Memory B cell (primary cell): ENCODE data around the gene CELA2A.
"Not testable (repeated sequence)": the region's sequence is repeated elsewhere in the genome, so short reads cannot be mapped to it uniquely, and the experiment has no call there.

ENCODE experiments used
- ATAC-seq: fragments of 150-1000 bp; cut with Tn5 transposase; 2 replicates; pipeline ENCODE4 v1.10.0; 2021; ENCODE audit warnings: low read depth, mild to moderate bottlenecking, moderate library complexity
- DNase-seq, 2 donors: peaks; one replicate each; pipeline ENCODE4 v3.0.0; 2022; ENCODE audit warnings: low spot score in 2 of 2
- H3K27ac Mint-ChIP-seq: one replicate; pipeline ENCODE4 v1.8.0; 2022; ENCODE audit warnings: mild to moderate bottlenecking, moderate library complexity, mixed read lengths
- H3K27me3 Mint-ChIP-seq: one replicate; pipeline ENCODE4 v1.8.0; 2022; ENCODE audit warnings: mixed read lengths
- H3K36me3 Mint-ChIP-seq: one replicate; pipeline ENCODE4 v1.8.0; 2022; ENCODE audit warnings: mild to moderate bottlenecking, mixed read lengths
- H3K4me1 Mint-ChIP-seq: one replicate; pipeline ENCODE4 v1.8.0; 2022; ENCODE audit warnings: mixed read lengths
- H3K4me3 Mint-ChIP-seq: one replicate; pipeline ENCODE4 v1.8.0; 2022; ENCODE audit warnings: mild to moderate bottlenecking, moderate library complexity, mixed read lengths
- H3K9me3 Mint-ChIP-seq: one replicate; pipeline ENCODE4 v1.8.0; 2022; ENCODE audit warnings: mixed read lengths

CELA2A gene

GRCh38 chr1:15418806-15419515, 37.6 kb upstream of the CELA2A start:
- peak in 1 of 2 donors; percentile 12 for DNase-seq
- Mint-ChIP-seq H3K27ac (peak overlapping the region; percentile 70), H3K36me3 (peaks cover 5% of the 10 kb centered on the region), H3K9me3 (no peaks in the 10 kb centered on the region), H3K27me3 (no peaks in the 10 kb centered on the region), H3K4me3 (no peak overlapping the region), H3K4me1 (peaks cover 31% of the 10 kb centered on the region)
- ATAC-seq: no peak

- Mint-ChIP-seq H3K4me1 (peaks cover 26% of the 10 kb centered on the region), H3K4me3 (no peak overlapping the region), H3K27ac (no peak overlapping the region), H3K27me3 (no peaks in the 10 kb centered on the region), H3K9me3 (no peaks in the 10 kb centered on the region), H3K36me3 (peaks cover 7% of the 10 kb centered on the region)
- no peak for DNase-seq
- no peak for ATAC-seq
Measured at GRCh38 chr1:15420853-15421465, 35.6 kb upstream of the CELA2A start.

- no peak for ATAC-seq
- no peak overlapping the region for H3K27ac Mint-ChIP-seq
- DNase-seq: no peak
- no peak overlapping the region for H3K4me3 Mint-ChIP-seq
- H3K27me3 Mint-ChIP-seq: no peaks in the 10 kb centered on the region
- no peaks in the 10 kb centered on the region for H3K9me3 Mint-ChIP-seq
- H3K36me3 Mint-ChIP-seq: peaks cover 9% of the 10 kb centered on the region
- H3K4me1 Mint-ChIP-seq: peaks cover 11% of the 10 kb centered on the region
Measured at GRCh38 chr1:15422871-15423270, 33.7 kb upstream of the CELA2A start.

GRCh38 chr1:15423355-15424077, 33.0 kb upstream of the CELA2A start:
- no peak for DNase-seq
- H3K4me1 Mint-ChIP-seq: peaks cover 11% of the 10 kb centered on the region
- no peak for ATAC-seq
- H3K27ac Mint-ChIP-seq: peak overlapping the region; percentile 68
- no peaks in the 10 kb centered on the region for H3K9me3 Mint-ChIP-seq
- no peak overlapping the region for H3K4me3 Mint-ChIP-seq
- H3K36me3 Mint-ChIP-seq: peaks cover 9% of the 10 kb centered on the region
- H3K27me3 Mint-ChIP-seq: no peaks in the 10 kb centered on the region

GRCh38 chr1:15424146-15424667, 32.3 kb upstream of the CELA2A start:
- H3K4me3 Mint-ChIP-seq: no peak overlapping the region
- peak; percentile 4 for ATAC-seq
- H3K4me1 Mint-ChIP-seq: peaks cover 9% of the 10 kb centered on the region
- H3K36me3 Mint-ChIP-seq: peaks cover 9% of the 10 kb centered on the region
- no peaks in the 10 kb centered on the region for H3K9me3 Mint-ChIP-seq
- no peak for DNase-seq
- peak overlapping the region; percentile 68 for H3K27ac Mint-ChIP-seq
- no peaks in the 10 kb centered on the region for H3K27me3 Mint-ChIP-seq

- Mint-ChIP-seq H3K36me3 (peaks cover 7% of the 10 kb centered on the region), H3K9me3 (no peaks in the 10 kb centered on the region), H3K4me3 (no peak overlapping the region), H3K27me3 (no peaks in the 10 kb centered on the region), H3K4me1 (peaks cover 9% of the 10 kb centered on the region), H3K27ac (peak overlapping the region; percentile 68)
- DNase-seq (no peak), ATAC-seq (no peak)
Measured at GRCh38 chr1:15424981-15425380, 31.6 kb upstream of the CELA2A start.

GRCh38 chr1:15425521-15425920, 31.0 kb upstream of the CELA2A start:
- Mint-ChIP-seq H3K27ac (peak overlapping the region; percentile 71), H3K36me3 (peaks cover 7% of the 10 kb centered on the region), H3K9me3 (no peaks in the 10 kb centered on the region), H3K4me3 (no peak overlapping the region), H3K4me1 (peaks cover 9% of the 10 kb centered on the region), H3K27me3 (no peaks in the 10 kb centered on the region)
- DNase-seq (no peak), ATAC-seq (no peak)

- H3K9me3 Mint-ChIP-seq: no peaks in the 10 kb centered on the region
- no peak overlapping the region for H3K4me3 Mint-ChIP-seq
- H3K36me3 Mint-ChIP-seq: peaks cover 6% of the 10 kb centered on the region
- H3K27ac Mint-ChIP-seq: peak overlapping the region; percentile 71
- no peaks in the 10 kb centered on the region for H3K27me3 Mint-ChIP-seq
- H3K4me1 Mint-ChIP-seq: peaks cover 9% of the 10 kb centered on the region
- ATAC-seq: no peak
- no peak for DNase-seq
Measured at GRCh38 chr1:15425958-15426357, 30.6 kb upstream of the CELA2A start.

- Mint-ChIP-seq H3K27ac (peak overlapping the region; percentile 71), H3K4me1 (peaks cover 7% of the 10 kb centered on the region), H3K4me3 (no peak overlapping the region), H3K36me3 (peaks cover 4% of the 10 kb centered on the region), H3K27me3 (no peaks in the 10 kb centered on the region), H3K9me3 (no peaks in the 10 kb centered on the region)
- DNase-seq (no peak), ATAC-seq (no peak)
Measured at GRCh38 chr1:15426492-15427279, 29.8 kb upstream of the CELA2A start.

GRCh38 chr1:15427280-15427666, 29.3 kb upstream of the CELA2A start:
- H3K27me3 Mint-ChIP-seq: no peaks in the 10 kb centered on the region
- ATAC-seq: no peak
- peaks cover 5% of the 10 kb centered on the region for H3K4me1 Mint-ChIP-seq
- H3K36me3 Mint-ChIP-seq: peaks cover 4% of the 10 kb centered on the region
- peak overlapping the region; percentile 71 for H3K27ac Mint-ChIP-seq
- DNase-seq: no peak
- no peak overlapping the region for H3K4me3 Mint-ChIP-seq
- H3K9me3 Mint-ChIP-seq: no peaks in the 10 kb centered on the region

GRCh38 chr1:15428252-15428651, 28.3 kb upstream of the CELA2A start:
- H3K4me1 Mint-ChIP-seq, H3K4me3 Mint-ChIP-seq, H3K27me3 Mint-ChIP-seq, ATAC-seq, DNase-seq, H3K36me3 Mint-ChIP-seq, H3K9me3 Mint-ChIP-seq: not testable (repeated sequence)
- peak overlapping the region; percentile 70 for H3K27ac Mint-ChIP-seq

- ATAC-seq: peak; percentile 14
- peaks cover 4% of the 10 kb centered on the region for H3K36me3 Mint-ChIP-seq
- H3K4me1 Mint-ChIP-seq: peaks cover 3% of the 10 kb centered on the region
Measured at GRCh38 chr1:15428815-15429435, 27.6 kb upstream of the CELA2A start.

GRCh38 chr1:15429701-15430149, 26.8 kb upstream of the CELA2A start:
- H3K4me1 Mint-ChIP-seq: no peaks in the 10 kb centered on the region
- H3K9me3 Mint-ChIP-seq: no peaks in the 10 kb centered on the region
- peaks cover 2% of the 10 kb centered on the region for H3K36me3 Mint-ChIP-seq
- no peaks in the 10 kb centered on the region for H3K27me3 Mint-ChIP-seq
- ATAC-seq: no peak
- no peak overlapping the region for H3K4me3 Mint-ChIP-seq
- H3K27ac Mint-ChIP-seq: peak overlapping the region; percentile 70
- DNase-seq: no peak

More at GRCh38 chr1:15428815-15429435, 27.6 kb upstream of the CELA2A start:
- Mint-ChIP-seq H3K27me3 (no peaks in the 10 kb centered on the region), H3K9me3 (no peaks in the 10 kb centered on the region), H3K4me3 (no peak overlapping the region), H3K27ac (peak overlapping the region; percentile 70)
- no peak for DNase-seq
